Heart right ventricle (tissue), 16 donors: ENCODE data around the gene KCNH1. TPM values are rescaled to one million over a fixed set of nuclear protein-coding genes. Genes with fewer than 3 reads are reported as not detected.

Source experiments
- ATAC-seq, 8 donors: fragments of 200-7000 bp; cut with Tn5 transposase; one replicate each; pipeline ENCODE4 v1.9.1; 2020; ENCODE audit warnings: mild to moderate bottlenecking in 8 of 8, moderate library complexity in 8 of 8, moderate number of reproducible peaks in 1 of 8
- DNase-seq, 2 donors: peaks; one replicate each; pipeline ENCODE4 v3.0.0-alpha.2; 2020
- H3K27ac ChIP-seq, 10 donors: fragments of 200-600 bp; sonication (generic) in 2 of 10; one replicate each; pipeline versions ENCODE4 v1.5.0 to v1.8.0; 2020 to 2022; ENCODE audit warnings: mild to moderate bottlenecking in 3 of 10
- H3K27me3 ChIP-seq, 7 donors: fragments of 200-600 bp; one replicate each; pipeline ENCODE4 v1.8.0; 2021 to 2022; ENCODE audit warnings: mild to moderate bottlenecking in 2 of 7
- H3K36me3 ChIP-seq, 9 donors: fragments of 200-600 bp; sonication (generic) in 1 of 9; one replicate each; pipeline versions ENCODE4 v1.5.0 to v1.8.0; 2020 to 2022; ENCODE audit warnings: mild to moderate bottlenecking in 2 of 9
- H3K4me1 ChIP-seq, 9 donors: fragments of 200-600 bp; sonication (generic) in 1 of 9; one replicate each; pipeline versions ENCODE4 v1.5.0 to v1.8.0; 2020 to 2022; ENCODE audit warnings: mild to moderate bottlenecking in 4 of 9
- H3K4me3 ChIP-seq, 10 donors: fragments of 200-600 bp; sonication (generic) in 2 of 10; one replicate each; pipeline versions ENCODE4 v1.5.0 to v1.8.0; 2020 to 2022; ENCODE audit warnings: mild to moderate bottlenecking in 7 of 10, moderate library complexity in 2 of 10
- H3K9me3 ChIP-seq, 11 donors: fragments of 200-600 bp in 10 of 11; sonication (generic) in 2 of 11; one replicate each; pipeline versions ENCODE4 v1.5.0 to v1.8.0; 2013 to 2022; ENCODE audit warnings: mild to moderate bottlenecking in 2 of 11, control low read depth in 1 of 11, moderate library complexity in 1 of 11
- CTCF ChIP-seq, 9 donors: fragments of 200-600 bp; sonication (generic) in 2 of 9; IDR thresholded peaks; one replicate each; pipeline versions ENCODE4 v1.5.0 to v1.8.0; 2021 to 2022; ENCODE audit warnings: antibody characterized with exemption in 9 of 9, mild to moderate bottlenecking in 5 of 9, moderate library complexity in 1 of 9
- WGBS, 2 donors: extraction: QIAGEN DNeasy Blood & Tissue Kit; methylation state at CpG; one replicate each; pipeline ENCODE4 v1.1.7; 2013; ENCODE audit warnings: inconsistent platforms in 1 of 2; 5-methylcytosine and 5-hydroxymethylcytosine counted together
- intact Hi-C, 10 donors: fragments of 100-400 bp; cut with DNase I; formaldehyde crosslinking; loops; one replicate each; pipeline versions ENCODE4 v1.11.1 to v1.14.2; 2022
- polyA plus RNA-seq, 2 donors: library from polyadenylated mRNA; stranded (reverse); fragments of 200-250 nt; gene quantifications; one replicate each; pipeline ENCODE4 v1.2.3, GENCODE V29; 2013
- total RNA-seq, 10 donors: library from RNA; stranded (reverse); fragmentation: NEBNext Ultra II Directional in 3 of 10; extraction: Animal tissue kit (Norgen Biotek cat#: 25700) in 3 of 10; gene quantifications; one replicate each; pipeline versions ENCODE4 v1.2.1 to v1.2.4, GENCODE V29; 2021 to 2023
- donor health status: Arrhythmogenic right ventricular cardiomyopathy.
- donor health status: ischemic (EF 13 %, LVEDD 7.1; RV severe dilation, severe dysfunction).
- donor health status: healthy with polysubstance abuse.
- donor health status: DM: no; HTN: yes; CAD: no.
- donor health status: DM: no; HTN: no; CAD: no.
- donor health status: ischemic (EF 25% LVEDD 6.9; RV normal size, moderate dysfunction).
- donor health status: ischemic (EF 25% LVEDD 5.7; RV mildly dilated, moderate dysfunction).
- donor health status: healthy.
- donor health status: DM: yes; HTN: yes; CAD: no.
- donor health status: Ischemic cardiomyopathy.
- donor health status: ischemic (EF 35%, LVEDD 5.7; RV mildly dilated, moderate dysfunction).
- donor health status: nonischemic (EF 11% LVEDD 7.7; RV severe dilation, severe dysfunction).
- donor health status: DM: yes; HTN: yes; CAD: no.
- donor health status: PGD.
- donor health status: ischemic (EF 29% LVEDD 5.4; RV normal size, mild dysfunction).
- donor health status: nonischemic (EF 23%, LVEDD 6.1; RV moderate dilation, normal function).

KCNH1 gene
- total and polyA plus RNA-seq, 12 donors, result 0.09 TPM; not detected in 11

DNA sequence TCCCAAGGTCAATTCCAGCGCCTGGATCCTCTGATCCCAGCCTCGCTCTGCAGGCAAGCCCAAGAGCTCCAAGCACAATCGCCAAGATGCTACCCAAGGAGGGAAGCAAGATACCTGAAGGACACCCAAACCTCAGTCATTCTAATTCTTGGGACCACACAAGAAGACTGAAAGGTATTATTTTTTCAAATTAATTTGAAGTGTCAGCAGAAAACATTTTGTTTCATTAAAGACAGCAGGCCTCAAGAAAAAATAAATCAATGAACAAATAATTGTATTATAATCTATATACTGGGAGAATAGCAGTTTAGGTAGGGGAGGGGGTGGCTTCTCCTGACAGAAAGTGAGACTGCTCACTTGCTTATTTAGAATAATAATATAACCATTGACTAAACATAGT is 457.4 kb downstream of the KCNH1 start:
- no peak for TF ChIP-seq CTCF (IDR thresholded peaks at IDR 0.05)
- Histone ChIP-seq H3K36me3 (peaks cover 0 to 4% (median 0%) of the 10 kb centered on the region in 9 donors), H3K9me3 (peaks cover 0 to 3% (median 0%) of the 10 kb centered on the region in 11 donors), H3K4me1 (peaks cover 0 to 4% (median 0%) of the 10 kb centered on the region in 9 donors), H3K27ac (no peak overlapping the region), H3K4me3 (no peak overlapping the region), H3K27me3 (no peaks in the 10 kb centered on the region)
- intact Hi-C loops, result no loop called here
- 95 to 100% methylated on average over 3 of the region's 3 CpGs for WGBS, 2 donors
- no peak for ATAC-seq
- no peak for DNase-seq

- TF ChIP-seq CTCF (IDR thresholded peaks at IDR 0.05), result no peak
- intact Hi-C loops, result no loop called here
- Histone ChIP-seq H3K9me3 (peaks cover 0 to 9% (median 0%) of the 10 kb centered on the region in 11 donors), H3K4me1 (peaks cover 0 to 4% (median 0%) of the 10 kb centered on the region in 9 donors), H3K36me3 (peaks cover 0 to 4% (median 0%) of the 10 kb centered on the region in 9 donors), H3K27me3 (no peaks in the 10 kb centered on the region), H3K27ac (no peak overlapping the region), H3K4me3 (no peak overlapping the region)
- ATAC-seq, result no peak
- WGBS, 2 donors, result 79 to 81% methylated on average over 3 of the region's 3 CpGs
- DNase-seq, result no peak
Observed at GRCh38 chr1:210674151-210674550, 459.8 kb downstream of the KCNH1 start.

GRCh38 chr1:210669951-210670350 is 464.0 kb downstream of the KCNH1 start:
- no peak for ATAC-seq

GRCh38 chr1:210663730-210664573 is 470.0 kb downstream of the KCNH1 start:
- WGBS, 2 donors, result 46 to 52% methylated on average over 7 of the region's 7 CpGs
- no peak overlapping the region for H3K4me3 ChIP-seq
- H3K27me3 ChIP-seq, result no peaks in the 10 kb centered on the region
- no peak for ATAC-seq
- no peak overlapping the region for H3K27ac ChIP-seq
- H3K36me3 ChIP-seq, result no peaks in the 10 kb centered on the region
- peaks cover 0 to 6% (median 0%) of the 10 kb centered on the region in 9 donors for H3K4me1 ChIP-seq
- intact Hi-C loops, result no loop called here
- DNase-seq, result no peak
- TF ChIP-seq CTCF (IDR thresholded peaks at IDR 0.05), result no peak
- H3K9me3 ChIP-seq, result peaks cover 0 to 3% (median 0%) of the 10 kb centered on the region in 11 donors

More at GRCh38 chr1:210669951-210670350, 464.0 kb downstream of the KCNH1 start:
- DNase-seq, result no peak
- no peak overlapping the region for H3K4me3 ChIP-seq
- intact Hi-C loops, result no loop called here
- peaks cover 0 to 4% (median 0%) of the 10 kb centered on the region in 9 donors for H3K36me3 ChIP-seq
- H3K4me1 ChIP-seq, result no peaks in the 10 kb centered on the region
- H3K27ac ChIP-seq, result no peak overlapping the region
- H3K27me3 ChIP-seq, result no peaks in the 10 kb centered on the region
- TF ChIP-seq CTCF (IDR thresholded peaks at IDR 0.05), result no peak
- H3K9me3 ChIP-seq, result peaks cover 0 to 9% (median 0%) of the 10 kb centered on the region in 11 donors
